HepG2 (cell line): Measurements from ENCODE around the gene MILR1. TPM values are rescaled to one million over a fixed set of nuclear protein-coding genes. Genes with fewer than 3 reads are reported as not detected.
A peak's percentile ranks its signal among the peaks of the same experiment; 100 is the strongest.

Experiments
- ARNT2 ChIP-seq: sonication (generic); formaldehyde crosslinking; IDR thresholded peaks from 2 replicates; pipeline ENCODE4 v1.8.0; 2022; ENCODE audit warnings: mild to moderate bottlenecking, low read depth, missing genetic modification reagents, moderate library complexity
- ATF5 ChIP-seq: sonication (generic); formaldehyde crosslinking; IDR thresholded peaks from 2 replicates; pipeline ENCODE4 v1.4.0; 2020; ENCODE audit warnings: mild to moderate bottlenecking, low read depth, missing genetic modification reagents
- ATF7-NPFF ChIP-seq: sonication (generic); formaldehyde crosslinking; IDR thresholded peaks from 2 replicates; pipeline ENCODE4 v1.8.1; 2023; ENCODE audit warnings: mild to moderate bottlenecking, low read depth, missing genetic modification reagents, moderate library complexity
- HNF4A ChIP-seq: sonication (generic); formaldehyde crosslinking; IDR thresholded peaks from 2 replicates; pipeline ENCODE4 v1.4.0; 2020; ENCODE audit warnings: missing genetic modification reagents
- HNRNPLL ChIP-seq: fragments of 200-400 bp; formaldehyde crosslinking; IDR thresholded peaks from 2 replicates; pipeline ENCODE4 v1.6.1; 2017; ENCODE audit warnings: mild to moderate bottlenecking, low read depth, low read length; ENCODE audit not compliant: poor library complexity, severe bottlenecking
- IRF1 ChIP-seq: sonication (generic); formaldehyde crosslinking; IDR thresholded peaks from 2 replicates; pipeline ENCODE4 v1.4.0; 2020; ENCODE audit warnings: low read depth, mild to moderate bottlenecking, missing genetic modification reagents
- IRF2 ChIP-seq: IDR thresholded peaks from 2 replicates; pipeline ENCODE4 v1.6.1; 2018; ENCODE audit warnings: missing genetic modification reagents, missing compliant biosample characterization
- ISL2 ChIP-seq: sonication (generic); formaldehyde crosslinking; IDR thresholded peaks from 2 replicates; pipeline ENCODE4 v1.5.0; 2020; ENCODE audit warnings: missing genetic modification reagents
- KAT2B ChIP-seq: fragments of 150-350 bp; IDR thresholded peaks from 2 replicates; pipeline ENCODE4 v1.6.1; 2014; ENCODE audit warnings: low read depth, low read length, borderline replicate concordance
- KLF11 ChIP-seq: IDR thresholded peaks from 2 replicates; pipeline ENCODE4 v1.6.1; 2016; ENCODE audit warnings: missing compliant biosample characterization
- MAF1 ChIP-seq: sonication (generic); formaldehyde crosslinking; IDR thresholded peaks from 2 replicates; pipeline ENCODE4 v1.5.0; 2020; ENCODE audit warnings: missing genetic modification reagents, borderline replicate concordance
- NFRKB ChIP-seq: fragments of 450-650 bp; IDR thresholded peaks from 2 replicates; pipeline ENCODE4 v1.6.1; 2017
- NR1H2 ChIP-seq: sonication (generic); formaldehyde crosslinking; IDR thresholded peaks from 2 replicates; pipeline ENCODE4 v1.8.1; 2022; ENCODE audit warnings: low read depth, missing genetic modification reagents, borderline replicate concordance
- SALL1 ChIP-seq: sonication (generic); formaldehyde crosslinking; IDR thresholded peaks from 2 replicates; pipeline ENCODE4 v1.8.0; 2022; ENCODE audit warnings: mild to moderate bottlenecking, missing genetic modification reagents
- TERF1 ChIP-seq: sonication (generic); formaldehyde crosslinking; IDR thresholded peaks from 2 replicates; pipeline ENCODE4 v1.8.0; 2022; ENCODE audit warnings: mild to moderate bottlenecking, missing genetic modification reagents, moderate library complexity
- TFDP1 ChIP-seq: IDR thresholded peaks from 2 replicates; pipeline ENCODE4 v1.6.1; 2016; ENCODE audit warnings: missing compliant biosample characterization, missing genetic modification reagents, borderline replicate concordance
- WIZ ChIP-seq: sonication (generic); formaldehyde crosslinking; IDR thresholded peaks from 2 replicates; pipeline ENCODE4 v1.5.1; 2020; ENCODE audit warnings: mild to moderate bottlenecking, missing genetic modification reagents
- YY1 ChIP-seq: IDR thresholded peaks from 2 replicates; pipeline ENCODE4 v1.6.1; 2011; ENCODE audit warnings: low read length, low read depth, moderate library complexity, mild to moderate bottlenecking; ENCODE audit not compliant: insufficient read depth, insufficient replicate concordance
- ZMAT3 ChIP-seq: sonication (generic); formaldehyde crosslinking; conservative IDR thresholded peaks from 2 replicates; pipeline ENCODE4 v1.7.0; 2021; ENCODE audit warnings: missing genetic modification reagents
- ZNF296 ChIP-seq: sonication (generic); formaldehyde crosslinking; conservative IDR thresholded peaks from 2 replicates; pipeline ENCODE4 v1.5.0; 2020; ENCODE audit warnings: mild to moderate bottlenecking, missing genetic modification reagents
- ZNF460 ChIP-seq: sonication (generic); formaldehyde crosslinking; IDR thresholded peaks from 2 replicates; pipeline ENCODE4 v1.5.1; 2020; ENCODE audit warnings: missing genetic modification reagents, mild to moderate bottlenecking, borderline replicate concordance
- ZNF468 ChIP-seq: sonication (generic); formaldehyde crosslinking; IDR thresholded peaks from 2 replicates; pipeline ENCODE4 v1.8.0; 2022; ENCODE audit warnings: mild to moderate bottlenecking, moderate library complexity, missing genetic modification reagents
- ZNF546 ChIP-seq: sonication (generic); formaldehyde crosslinking; conservative IDR thresholded peaks from 2 replicates; pipeline ENCODE4 v1.8.1; 2023; ENCODE audit warnings: mild to moderate bottlenecking, missing genetic modification reagents
- ZNF660 ChIP-seq: sonication (generic); formaldehyde crosslinking; IDR thresholded peaks from 2 replicates; pipeline ENCODE4 v1.5.1; 2020; ENCODE audit warnings: mild to moderate bottlenecking, low read depth, missing genetic modification reagents, borderline replicate concordance
- ZNF766 ChIP-seq: sonication (generic); formaldehyde crosslinking; IDR thresholded peaks from 2 replicates; pipeline ENCODE4 v1.5.0; 2020; ENCODE audit warnings: missing genetic modification reagents, borderline replicate concordance
- ZNF816 ChIP-seq: sonication (generic); formaldehyde crosslinking; IDR thresholded peaks from 2 replicates; pipeline ENCODE4 v1.8.0; 2022; ENCODE audit warnings: missing genetic modification reagents, mild to moderate bottlenecking, borderline replicate concordance
- polyA plus RNA-seq, 8 experiments: library from polyadenylated mRNA; depleted of rRNA in 3 of 8; stranded (reverse) in 7 of 8; unstranded in 1 of 8; fragments of >200 nt; fragmentation: Illumina TruSeq in 4 of 8; extraction: Trizol in 4 of 8; gene quantifications; 2 replicates each; pipeline versions ENCODE4 v1.2.1 to v1.2.3, GENCODE V29; 2011 to 2016; ENCODE audit warnings: low read depth in 4 of 8, missing spikeins in 1 of 8, mixed read lengths in 1 of 8; ENCODE audit not compliant: insufficient read depth in 1 of 8
- total RNA-seq, 5 experiments: library from RNA; depleted of rRNA; stranded (reverse); fragments of >200 nt; fragmentation: Illumina TruSeq; extraction: Trizol; gene quantifications; 2 replicates each; pipeline ENCODE4 v1.2.3, GENCODE V29; 2016; ENCODE audit warnings: low read depth in 1 of 5

Gene MILR1
- total and polyA plus RNA-seq, 2 of the 13 experiments (the other 11 are each of a cell fraction or from before 2014, with no cell fraction given): 0.27 to 1.7 TPM

- peak; percentile 71 for TF ChIP-seq YY1
- peak; percentile 80; the same call in 1 of the 2 replicates for TF ChIP-seq ZMAT3
- peak; percentile 93 for TF ChIP-seq TFDP1 (CRISPR knock-in tag)
- TF ChIP-seq HNF4A (CRISPR knock-in tag): peak; percentile 17; the same call in 1 of the 2 replicates
- peak; percentile 85; the same call in 1 of the 2 replicates for TF ChIP-seq ZNF660 (CRISPR knock-in tag)
- no peak; the same call in 1 of the 2 replicates for TF ChIP-seq ZNF460 (CRISPR knock-in tag)
- peak; percentile 67 for TF ChIP-seq HNRNPLL
- TF ChIP-seq IRF2 (CRISPR knock-in tag): peak; percentile 40; the same call in 1 of the 2 replicates
- peak; percentile 30 for TF ChIP-seq ISL2
- peak; percentile 97 for TF ChIP-seq ZNF816
- TF ChIP-seq TERF1 (CRISPR knock-in tag): no peak
- no peak for TF ChIP-seq KAT2B
- TF ChIP-seq KLF11: no peak
- no peak for TF ChIP-seq NFRKB
- TF ChIP-seq ATF7-NPFF (CRISPR knock-in tag): peak; percentile 92
- peak; percentile 98 for TF ChIP-seq ARNT2 (CRISPR knock-in tag)
- no peak; the same call in 1 of the 2 replicates for TF ChIP-seq ZNF296 (CRISPR knock-in tag)
- peak; percentile 89; the same call in 1 of the 2 replicates for TF ChIP-seq NR1H2 (CRISPR knock-in tag)
- peak; percentile 10; the same call in 1 of the 2 replicates for TF ChIP-seq WIZ
- TF ChIP-seq IRF1 (CRISPR knock-in tag): no peak; the same call in 1 of the 2 replicates
- 0 out of 2 replicates have a peak, but pooled peaks have one; percentile 59 for TF ChIP-seq ZNF766 (CRISPR knock-in tag)
- TF ChIP-seq MAF1 (CRISPR knock-in tag): peak; percentile 65; the same call in 1 of the 2 replicates
- TF ChIP-seq ATF5 (CRISPR knock-in tag): peak; percentile 91
- TF ChIP-seq ZNF546: peak; percentile 88; the same call in 1 of the 2 replicates
- peak; percentile 16; the same call in 1 of the 2 replicates for TF ChIP-seq ZNF468 (CRISPR knock-in tag)
- TF ChIP-seq SALL1: peak; percentile 82
These were observed 57.9 kb downstream of the MILR1 start, which contains the start of gene CEP95 (continued) for GRCh38 chr17:64506576-64507412.
